ENCODE results near the gene POM121L2. TPM values are rescaled to one million over a fixed set of nuclear protein-coding genes. Genes with fewer than 3 reads are reported as not detected.

POM121L2 gene
- total and polyA plus RNA-seq, 9 of the 15 experiments (the other 6 are each of a cell fraction or from before 2014, with no cell fraction given) = 0.23 to 0.45 TPM; not detected in 7

GRCh38 chr6:27293436-27294098 lies 18.5 kb downstream of the POM121L2 start (continued):
- TF ChIP-seq ZNF512 (tag; IDR thresholded peaks at IDR 0.05) = no peak
- no peak for TF ChIP-seq CEBPB (tag; IDR thresholded peaks at IDR 0.05)
- TF ChIP-seq NCOA4 (IDR thresholded peaks at IDR 0.05; ENCODE audit: partially characterized antibody) = no peak
- TF ChIP-seq TRIM24 (IDR thresholded peaks at IDR 0.05) = 0 out of 4 replicates have a peak, but pooled peaks of 1 of the 2 experiments have one; percentile 40
- no peak for TF ChIP-seq ZNF239 (CRISPR knock-in tag; IDR thresholded peaks at IDR 0.05)
- TF ChIP-seq PTRF (tag; IDR thresholded peaks at IDR 0.05) = no peak
- TF ChIP-seq ZBTB5 (IDR thresholded peaks at IDR 0.05) = peak; percentile 49; the same call in 1 of the 2 replicates
- TF ChIP-seq GATAD2A (IDR thresholded peaks at IDR 0.05) = no peak
- no peak for TF ChIP-seq TRIM25 (IDR thresholded peaks at IDR 0.05; ENCODE audit: borderline replicate concordance)
- TF ChIP-seq POLR2H (tag; IDR thresholded peaks at IDR 0.05; ENCODE audit: low read depth) = peak; percentile 99
- no peak for TF ChIP-seq HEY1 (CRISPR knock-in tag; IDR thresholded peaks at IDR 0.05; ENCODE audit: borderline replicate concordance)
- no peak for TF ChIP-seq ZBTB43 (CRISPR knock-in tag; IDR thresholded peaks at IDR 0.05)
- no peak for TF ChIP-seq ZNF408 (CRISPR knock-in tag; IDR thresholded peaks at IDR 0.05; ENCODE audit: low read depth)
- TF ChIP-seq ZNF707 (CRISPR knock-in tag; conservative IDR thresholded peaks at IDR 0.05) = no peak
- no peak for TF ChIP-seq ZNF449 (CRISPR knock-in tag; IDR thresholded peaks at IDR 0.05)
- TF ChIP-seq E2F6 (IDR thresholded peaks at IDR 0.05; ENCODE audit: borderline replicate concordance in 1 of 2, extremely low read depth in 1 of 2, insufficient read depth in 1 of 2, insufficient read length in 1 of 2, low read depth in 1 of 2, low read length in 1 of 2, poor library complexity in 1 of 2, severe bottlenecking in 1 of 2) = peak in 1 of 2 experiments; percentile 22
- no peak for TF ChIP-seq SRSF7 (optimal IDR thresholded peaks at IDR 0.05; ENCODE audit: low read depth, low read length)
- TF ChIP-seq SP2 (IDR thresholded peaks at IDR 0.05; ENCODE audit: extremely low read depth, low read depth, low read length, poor library complexity, severe bottlenecking) = no peak
